SK-N-SH (cell line): ENCODE measurements around the gene STMN1. TPM values are rescaled to one million over a fixed set of nuclear protein-coding genes. Genes with fewer than 3 reads are reported as not detected.

ENCODE experiments used
- CTCF ChIA-PET: fragments of 300-600, 350-600 bp; formaldehyde crosslinking; extraction: SDS; loops from one replicate; lab custom pipeline; 2021; lab: Yijun Ruan, JAX
- POLR2A ChIA-PET: fragments of 350-600 bp; sonication (Branson Sonifier 250); formaldehyde crosslinking; extraction: SDS; loops from one replicate; lab custom pipeline; 2020; ENCODE audit warnings: antibody characterized with exemption, inconsistent platforms; lab: Yijun Ruan, JAX
- DNase-seq: peaks from one replicate; pipeline ENCODE4 v3.0.0; 2012
- H2AFZ ChIP-seq: fragments of 200-600 bp; sonication (generic); 2 replicates; pipeline ENCODE4 v1.8.1; 2016; ENCODE audit warnings: antibody characterized with exemption, mild to moderate bottlenecking, low read depth
- H3F3A ChIP-seq: fragments of 200-600 bp; sonication (generic); replicated peaks from 2 replicates; pipeline ENCODE3; 2016; ENCODE audit warnings: antibody characterized with exemption, mild to moderate bottlenecking; ENCODE audit not compliant: insufficient read depth
- H3K27ac ChIP-seq, 2 experiments: fragments of 200-500 bp in 1 of 2; fragments of 200-600 bp in 1 of 2; sonication (Bioruptor generic) in 1 of 2; sonication (generic), shearing (Covaris generic) in 1 of 2; 2 replicates each; pipeline versions ENCODE4 v1.5.1 to v1.6.1; 2014 to 2016; ENCODE audit warnings: low read depth in 2 of 2, inconsistent platforms in 1 of 2, low read length in 1 of 2, mild to moderate bottlenecking in 1 of 2, mixed read lengths in 1 of 2
- H3K27me3 ChIP-seq: fragments of 200-600 bp; sonication (generic), shearing (Covaris generic); 2 replicates; pipeline ENCODE4 v1.6.1; 2016; ENCODE audit warnings: mixed run types; ENCODE audit not compliant: insufficient read depth
- H3K36me3 ChIP-seq, 2 experiments: fragments of 200-500 bp in 1 of 2; fragments of 200-600 bp in 1 of 2; sonication (Bioruptor generic) in 1 of 2; sonication (generic) in 1 of 2; replicated peaks in 1 of 2; 2 replicates each; pipeline versions ENCODE3 to v1.5.1; 2014 to 2016; ENCODE audit warnings: low read length in 1 of 2, mild to moderate bottlenecking in 1 of 2; ENCODE audit not compliant: insufficient read depth in 2 of 2, control insufficient read depth in 1 of 2
- H3K4me1 ChIP-seq, 2 experiments: fragments of 200-500 bp in 1 of 2; fragments of 200-600 bp in 1 of 2; sonication (Bioruptor generic) in 1 of 2; sonication (generic), shearing (Covaris generic) in 1 of 2; 2 replicates each; pipeline versions ENCODE4 v1.5.1 to v1.6.1; 2014 to 2016; ENCODE audit warnings: low read depth in 1 of 2, low read length in 1 of 2, mixed run types in 1 of 2; ENCODE audit not compliant: insufficient read depth in 2 of 2, control insufficient read depth in 1 of 2
- H3K4me2 ChIP-seq: fragments of 200-600 bp; sonication (generic), shearing (Covaris generic); 2 replicates; pipeline ENCODE4 v1.6.1; 2017; ENCODE audit warnings: mixed run types
- H3K4me3 ChIP-seq, 2 experiments: fragments of 200-500 bp in 1 of 2; fragments of 200-600 bp in 1 of 2; sonication (Bioruptor generic) in 1 of 2; sonication (generic), shearing (Covaris generic) in 1 of 2; 2 replicates each; pipeline versions ENCODE4 v1.5.1 to v1.8.1; 2014 to 2016; ENCODE audit warnings: low read depth in 2 of 2, inconsistent platforms in 1 of 2, low read length in 1 of 2, mild to moderate bottlenecking in 1 of 2, mixed read lengths in 1 of 2, moderate library complexity in 1 of 2
- H3K79me2 ChIP-seq: fragments of 200-600 bp; sonication (generic); 2 replicates; pipeline ENCODE4 v1.8.1; 2017; ENCODE audit warnings: mild to moderate bottlenecking; ENCODE audit not compliant: insufficient read depth
- H3K9ac ChIP-seq: fragments of 200-600 bp; sonication (generic); 2 replicates; pipeline ENCODE4 v1.6.1; 2017; ENCODE audit warnings: mixed run types
- H3K9me2 ChIP-seq: fragments of 200-600 bp; sonication (generic); 2 replicates; pipeline ENCODE4 v1.6.1; 2017; ENCODE audit warnings: mixed run types
- H3K9me3 ChIP-seq: fragments of 200-600 bp; sonication (generic); 2 replicates; pipeline ENCODE4 v1.6.1; 2017; ENCODE audit warnings: mixed run types, mild to moderate bottlenecking, moderate library complexity
- H4K20me1 ChIP-seq: fragments of 200-600 bp; sonication (generic); 2 replicates; pipeline ENCODE4 v1.6.1; 2017; ENCODE audit warnings: mild to moderate bottlenecking, mixed run types; ENCODE audit not compliant: insufficient read depth
- ELF1 ChIP-seq: IDR thresholded peaks from 2 replicates; pipeline ENCODE4 v1.4.0; 2012
- FOSL2 ChIP-seq: IDR thresholded peaks from 2 replicates; pipeline ENCODE4 v1.4.0; 2012; ENCODE audit warnings: low read depth, mild to moderate bottlenecking, moderate library complexity, borderline replicate concordance
- FOXJ3 ChIP-seq: sonication (generic); formaldehyde crosslinking; IDR thresholded peaks from 2 replicates; pipeline ENCODE4 v1.5.1; 2020; ENCODE audit warnings: mild to moderate bottlenecking, missing genetic modification reagents
- GATA2 ChIP-seq: sonication (generic); formaldehyde crosslinking; IDR thresholded peaks from 2 replicates; pipeline ENCODE4 v1.5.0; 2020; ENCODE audit warnings: mild to moderate bottlenecking, missing genetic modification reagents
- MXI1 ChIP-seq: IDR thresholded peaks from 2 replicates; pipeline ENCODE4 v1.6.1; 2012; ENCODE audit warnings: mild to moderate bottlenecking, low read depth, low read length, improper control_type of control experiment
- NFIC ChIP-seq: IDR thresholded peaks from 2 replicates; pipeline ENCODE4 v1.4.0; 2012; ENCODE audit warnings: borderline replicate concordance
- POLR2AphosphoS5 ChIP-seq: IDR thresholded peaks from 2 replicates; pipeline ENCODE4 v1.6.1; 2012; ENCODE audit warnings: low read depth, low read length
- REST ChIP-seq: IDR thresholded peaks from 2 replicates; pipeline ENCODE4 v1.6.1; 2012; ENCODE audit warnings: mild to moderate bottlenecking, low read depth, low read length, moderate library complexity
- RXRA ChIP-seq: IDR thresholded peaks from 2 replicates; pipeline ENCODE4 v1.4.0; 2012; ENCODE audit warnings: low read depth, mild to moderate bottlenecking, borderline replicate concordance
- TAF1 ChIP-seq: IDR thresholded peaks from 2 replicates; pipeline ENCODE4 v1.6.1; 2012; ENCODE audit warnings: low read depth, mild to moderate bottlenecking, low read length, moderate library complexity, borderline replicate concordance
- USF1 ChIP-seq: IDR thresholded peaks from 2 replicates; pipeline ENCODE4 v1.4.0; 2012; ENCODE audit warnings: low read depth, borderline replicate concordance
- WGBS: methylation state at CpG from one replicate; pipeline ENCODE4 v1.1.6; 2017; ENCODE audit warnings: low lambda C conversion rate; 5-methylcytosine and 5-hydroxymethylcytosine counted together
- polyA plus RNA-seq, 3 experiments: library from polyadenylated mRNA; depleted of rRNA; stranded (reverse); fragments of >200 nt; gene quantifications; 2 replicates each; pipeline ENCODE4 v1.2.3, GENCODE V29; 2012

The STMN1 gene
- polyA plus RNA-seq, 1 of the 3 experiments (the other 2 are of a cell fraction) = 143 TPM

GRCh38 chr1:25955553-25955952, 49.3 kb upstream of the STMN1 start:
- Histone ChIP-seq H3K9me3 (no peaks in the 10 kb centered on the region), H3K4me2 (no peak overlapping the region), H3K79me2 (no peaks in the 10 kb centered on the region), H3K27ac (no peak overlapping the region), H4K20me1 (no peaks in the 10 kb centered on the region), H3F3A (no peaks in the 10 kb centered on the region), H2AFZ (no peak overlapping the region), H3K9me2 (no peaks in the 10 kb centered on the region), H3K4me1 (peaks cover 6 to 14% of the 10 kb centered on the region in 2 experiments; a peak in 2 of 4 replicates), H3K4me3 (no peak overlapping the region), H3K27me3 (no peaks in the 10 kb centered on the region), H3K36me3 (peaks cover 0 to 16% of the 10 kb centered on the region in 2 experiments), H3K9ac (no peak overlapping the region)
- TF ChIP-seq TAF1 = no peak
- TF ChIP-seq GATA2 (CRISPR knock-in tag) = no peak
- TF ChIP-seq FOSL2 = no peak
- no peak for TF ChIP-seq POLR2AphosphoS5
- TF ChIP-seq MXI1 = no peak
- no peak for TF ChIP-seq RXRA
- no peak for TF ChIP-seq REST
- no peak for TF ChIP-seq ELF1
- TF ChIP-seq NFIC = no peak
- TF ChIP-seq USF1 = no peak
- ChIA-PET CTCF (interaction anchor here (1.1 to 3.5 kb wide), 3 partner anchors 38 to 81 kb away, joined by 3 to 15 read pairs (median 3); no protein-coding TSS in a partner anchor), POLR2A (no interaction called here)
- DNase-seq = no peak

- no peak overlapping the region for H3K4me2 ChIP-seq
- no peaks in the 10 kb centered on the region for H3K9me3 ChIP-seq
- no peaks in the 10 kb centered on the region for H3F3A ChIP-seq
- no peak overlapping the region for H3K27ac ChIP-seq
- POLR2A ChIA-PET = no interaction called here
- no peak for TF ChIP-seq FOXJ3 (CRISPR knock-in tag)
- no peaks in the 10 kb centered on the region for H3K79me2 ChIP-seq
- H3K9me2 ChIP-seq = no peaks in the 10 kb centered on the region
- no peak overlapping the region for H3K4me3 ChIP-seq
- H4K20me1 ChIP-seq = no peaks in the 10 kb centered on the region
- no peak for DNase-seq
- peaks cover 0 to 6% of the 10 kb centered on the region in 2 experiments for H3K36me3 ChIP-seq
- H2AFZ ChIP-seq = no peak overlapping the region
- peaks cover 6 to 14% of the 10 kb centered on the region in 2 experiments; a peak in 2 of 4 replicates for H3K4me1 ChIP-seq
- CTCF ChIA-PET = interaction anchor here (3.5 kb wide), 1 partner anchor 59 kb away, joined by 15 read pairs; no protein-coding TSS in a partner anchor
- no peak overlapping the region for H3K9ac ChIP-seq
- H3K27me3 ChIP-seq = no peaks in the 10 kb centered on the region
- 87% methylated on average over 10 of the region's 10 CpGs for WGBS
Observed at GRCh38 chr1:25954282-25954938, 48.2 kb upstream of the STMN1 start.
